Lower leg skin (tissue), 3 donors: ENCODE data around the gene ZNF543.

ENCODE experiments used
- CTCF ChIP-seq, 3 donors: fragments of 450-650 bp; IDR thresholded peaks; one replicate each; pipeline ENCODE4 v1.5.1; 2016; ENCODE audit warnings: antibody characterized with exemption in 3 of 3, mild to moderate bottlenecking in 3 of 3, moderate library complexity in 2 of 3
- POLR2A ChIP-seq, 2 donors: fragments of 450-650 bp; IDR thresholded peaks; one replicate each; pipeline ENCODE4 v1.6.1; 2016 to 2017; ENCODE audit warnings: antibody characterized with exemption in 2 of 2, mild to moderate bottlenecking in 1 of 2, moderate library complexity in 1 of 2

DNA sequence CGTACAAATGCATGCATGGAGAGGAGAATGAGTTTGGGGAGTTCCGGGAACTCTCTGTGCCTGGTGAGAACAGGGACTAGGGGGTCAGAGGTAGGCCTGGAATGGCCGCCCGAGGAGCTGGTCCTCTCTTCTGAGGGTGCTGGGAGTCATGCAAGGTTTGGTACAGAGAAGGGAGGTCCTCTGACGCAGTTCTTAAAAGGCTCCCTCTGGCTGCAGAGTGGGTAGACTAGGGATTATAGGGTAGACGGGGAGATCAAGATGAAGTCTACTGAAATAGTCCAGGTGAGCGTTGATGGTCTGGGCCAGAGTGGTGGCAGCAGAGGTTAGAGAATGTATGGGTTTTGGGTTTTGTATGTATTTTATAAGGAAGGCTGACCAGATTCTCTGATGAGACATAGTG lies 31.6 kb downstream of the ZNF543 start:
- no peak for TF ChIP-seq CTCF (IDR thresholded peaks at IDR 0.05)
- no peak for TF ChIP-seq POLR2A (IDR thresholded peaks at IDR 0.05)
